H1 (cell line): Measurements from ENCODE around the gene SH2D5. TPM values are rescaled to one million over a fixed set of nuclear protein-coding genes. Genes with fewer than 3 reads are reported as not detected.

ENCODE experiments used
- CTCF ChIA-PET: fragments of 300-600 bp; sonication (Branson Sonifier 250); formaldehyde crosslinking; loops from one replicate; lab custom pipeline; 2021; ENCODE audit not compliant: partially characterized antibody; lab: Charles Lee
- POLR2A ChIA-PET: fragments of 300-600 bp; sonication (Branson Sonifier 250); formaldehyde crosslinking; loops from one replicate; lab custom pipeline; 2021; ENCODE audit warnings: inconsistent platforms; ENCODE audit not compliant: partially characterized antibody; lab: Charles Lee
- DNase-seq, 2 experiments: peaks; one replicate each; pipeline versions ENCODE4 v3.0.0 to v3.0.0-alpha.2; 2010 to 2022; ENCODE audit warnings: low spot score in 2 of 2, low read depth in 1 of 2, mixed read lengths in 1 of 2
- FAIRE-seq: peaks from 2 replicates; lab custom pipeline; 2011; peaks lifted over from hg19 to GRCh38; lab: Jason Lieb, UNC
- H2AFZ ChIP-seq: 2 replicates; pipeline ENCODE4 v1.8.1; 2012; ENCODE audit warnings: low read length, inconsistent platforms
- H2AK5ac ChIP-seq: 2 replicates; pipeline ENCODE4 v1.6.1; 2013; ENCODE audit warnings: low read depth, low read length
- H2BK120ac ChIP-seq: replicated peaks from 2 replicates; pipeline ENCODE3; 2013; ENCODE audit warnings: low read depth, low read length, inconsistent platforms
- H2BK12ac ChIP-seq: 2 replicates; pipeline ENCODE4 v1.6.1; 2013; ENCODE audit warnings: low read depth, low read length
- H2BK15ac ChIP-seq: 2 replicates; pipeline ENCODE4 v1.6.1; 2013; ENCODE audit warnings: low read length
- H2BK20ac ChIP-seq: 2 replicates; pipeline ENCODE4 v1.6.1; 2013; ENCODE audit warnings: low read length
- H2BK5ac ChIP-seq: 2 replicates; pipeline ENCODE4 v1.6.1; 2013; ENCODE audit warnings: low read depth, low read length
- H3K14ac ChIP-seq: 2 replicates; pipeline ENCODE4 v1.6.1; 2013; ENCODE audit warnings: inconsistent platforms; ENCODE audit not compliant: insufficient read length
- H3K18ac ChIP-seq: 2 replicates; pipeline ENCODE4 v1.6.1; 2013; ENCODE audit warnings: low read length; ENCODE audit errors: extremely low read depth
- H3K23ac ChIP-seq: 2 replicates; pipeline ENCODE4 v1.6.1; 2013; ENCODE audit warnings: inconsistent platforms; ENCODE audit not compliant: insufficient read length
- H3K23me2 ChIP-seq: 2 replicates; pipeline ENCODE4 v1.6.1; 2013; ENCODE audit warnings: low read depth, low read length
- H3K27ac ChIP-seq: 2 replicates; pipeline ENCODE4 v1.6.1; 2011; ENCODE audit warnings: low read depth, low read length, inconsistent platforms
- H3K27me3 ChIP-seq, 4 experiments: replicated peaks in 1 of 4; 1 replicate in 1 of 4; 2 replicates in 3 of 4; pipeline versions ENCODE4 v1.6.1 to v1.8.1; 2011 to 2013; ENCODE audit warnings: low read length in 3 of 4, mild to moderate bottlenecking in 3 of 4, inconsistent platforms in 2 of 4, mixed read lengths in 2 of 4, moderate library complexity in 1 of 4; ENCODE audit not compliant: control insufficient read depth in 3 of 4, insufficient read depth in 3 of 4; ENCODE audit errors: extremely low read depth in 1 of 4
- H3K36me3 ChIP-seq, 4 experiments: 2 replicates each; pipeline versions ENCODE4 v1.6.1 to v1.8.1; 2011 to 2013; ENCODE audit warnings: mild to moderate bottlenecking in 4 of 4, low read length in 3 of 4, moderate library complexity in 2 of 4, control low read depth in 1 of 4, inconsistent platforms in 1 of 4; ENCODE audit not compliant: insufficient read depth in 4 of 4, control insufficient read depth in 2 of 4
- H3K4ac ChIP-seq: replicated peaks from 2 replicates; pipeline ENCODE3; 2013; ENCODE audit warnings: low read length, low read depth, mixed read lengths, inconsistent platforms; ENCODE audit not compliant: insufficient read length
- H3K4me1 ChIP-seq, 4 experiments: replicated peaks in 1 of 4; 1 replicate in 1 of 4; 2 replicates in 3 of 4; pipeline versions ENCODE4 v1.6.1 to v1.8.1; 2011 to 2013; ENCODE audit warnings: low read length in 3 of 4, inconsistent platforms in 2 of 4, mixed read lengths in 1 of 4; ENCODE audit not compliant: insufficient read depth in 4 of 4, control insufficient read depth in 3 of 4
- H3K4me2 ChIP-seq, 2 experiments: 2 replicates each; pipeline versions ENCODE4 v1.6.1 to v1.8.1; 2011 to 2013; ENCODE audit warnings: low read depth in 2 of 2, low read length in 2 of 2, control low read depth in 1 of 2, inconsistent platforms in 1 of 2, mild to moderate bottlenecking in 1 of 2; ENCODE audit not compliant: insufficient read depth in 1 of 2
- H3K4me3 ChIP-seq, 4 experiments: fragments of 200-600, 300-600 bp in 1 of 4; sonication (generic), shearing (Covaris generic), sonication (Bioruptor Twin) in 1 of 4; 2 replicates each; pipeline versions ENCODE4 v1.5.1 to v1.8.1; 2011 to 2016; ENCODE audit warnings: low read length in 4 of 4, low read depth in 3 of 4, control low read depth in 2 of 4, inconsistent platforms in 2 of 4, mild to moderate bottlenecking in 2 of 4, mixed read lengths in 1 of 4, moderate library complexity in 1 of 4; ENCODE audit not compliant: insufficient read depth in 2 of 4; ENCODE audit errors: extremely low read depth in 1 of 4
- H3K56ac ChIP-seq: replicated peaks from 2 replicates; pipeline ENCODE3; 2013; ENCODE audit warnings: low read depth, mild to moderate bottlenecking, mixed read lengths, low read length, inconsistent platforms; ENCODE audit not compliant: insufficient read length
- H3K79me1 ChIP-seq: 2 replicates; pipeline ENCODE4 v1.6.1; 2013; ENCODE audit warnings: low read depth, low read length, control low read depth
- H3K79me2 ChIP-seq, 2 experiments: 2 replicates each; pipeline versions ENCODE4 v1.6.1 to v1.8.1; 2012 to 2013; ENCODE audit warnings: low read length in 2 of 2, mild to moderate bottlenecking in 2 of 2, inconsistent platforms in 1 of 2; ENCODE audit not compliant: insufficient read depth in 2 of 2, control insufficient read depth in 1 of 2
- H3K9ac ChIP-seq, 4 experiments: replicated peaks in 1 of 4; 1 replicate in 1 of 4; 2 replicates in 3 of 4; pipeline versions ENCODE4 v1.6.1 to v1.8.1; 2011 to 2013; ENCODE audit warnings: low read depth in 3 of 4, low read length in 3 of 4, control low read depth in 2 of 4, mild to moderate bottlenecking in 2 of 4, moderate library complexity in 2 of 4, inconsistent platforms in 1 of 4; ENCODE audit errors: extremely low read depth in 1 of 4
- H3K9me3 ChIP-seq, 2 experiments: 2 replicates each; pipeline versions ENCODE4 v1.6.1 to v1.8.1; 2012 to 2013; ENCODE audit warnings: mild to moderate bottlenecking in 2 of 2, moderate library complexity in 2 of 2, control low read depth in 1 of 2, inconsistent platforms in 1 of 2, low read depth in 1 of 2, low read length in 1 of 2, mixed read lengths in 1 of 2; ENCODE audit not compliant: insufficient read depth in 2 of 2
- H4K20me1 ChIP-seq, 2 experiments: replicated peaks in 1 of 2; 2 replicates each; pipeline versions ENCODE3 to v1.8.1; 2011 to 2013; ENCODE audit warnings: inconsistent platforms in 2 of 2, low read length in 2 of 2, mild to moderate bottlenecking in 1 of 2; ENCODE audit not compliant: insufficient read depth in 2 of 2, control insufficient read depth in 1 of 2
- H4K5ac ChIP-seq: 2 replicates; pipeline ENCODE4 v1.6.1; 2013; ENCODE audit warnings: low read length, low read depth, mixed read lengths, inconsistent platforms; ENCODE audit not compliant: insufficient read length
- H4K8ac ChIP-seq: 2 replicates; pipeline ENCODE4 v1.8.0; 2013; ENCODE audit warnings: mild to moderate bottlenecking, moderate library complexity, low read length, inconsistent platforms; ENCODE audit not compliant: insufficient read depth; ENCODE audit errors: extremely low read depth
- H4K91ac ChIP-seq: replicated peaks from 2 replicates; pipeline ENCODE3; 2013; ENCODE audit warnings: low read length, mixed read lengths, inconsistent platforms; ENCODE audit not compliant: insufficient read length
- ASH2L ChIP-seq: fragments of 200-600, 300-600 bp; sonication (generic); IDR thresholded peaks from one replicate; pipeline ENCODE4 v1.7.1; 2017; ENCODE audit warnings: low read length
- WGBS, 2 experiments: shearing (Covaris generic) in 1 of 2; methylation state at CpG; one replicate each; pipeline versions ENCODE4 v1.1.6 to v1.1.7; 2013 to 2015; ENCODE audit warnings: low lambda C conversion rate in 2 of 2, mixed read lengths in 2 of 2, inconsistent platforms in 1 of 2, low coverage in 1 of 2, missing lambda C conversion rate in 1 of 2; ENCODE audit not compliant: insufficient replicate concordance in 2 of 2, insufficient coverage in 1 of 2, insufficient read length in 1 of 2; ENCODE audit errors: extremely low coverage in 1 of 2, missing lambda C conversion rate in 1 of 2; 5-methylcytosine and 5-hydroxymethylcytosine counted together
- polyA plus RNA-seq, 7 experiments: library from polyadenylated mRNA; depleted of rRNA in 3 of 7; stranded (reverse) in 5 of 7; unstranded in 2 of 7; fragments of >200 nt in 5 of 7; fragments of 200-250 nt in 2 of 7; gene quantifications; 1 replicate in 5 of 7; 2 replicates in 1 of 7; 4 replicates in 1 of 7; pipeline versions ENCODE4 v1.2.1 to v1.2.3, GENCODE V29; 2011 to 2013; ENCODE audit warnings: missing spikeins in 2 of 7, mixed read lengths in 2 of 7
- total RNA-seq: library from RNA; stranded (reverse); fragmentation: NEBNext Ultra II Directional; extraction: Animal tissue kit (Norgen Biotek cat#: 25700); gene quantifications from 2 replicates; pipeline ENCODE4 v1.2.1, GENCODE V29; 2021
- TF ChIP-seq, protein P1 (sequence below): IDR thresholded peaks from 2 replicates; pipeline ENCODE4 v1.6.1; 2012; ENCODE audit warnings: inconsistent platforms

The SH2D5 gene
- total and polyA plus RNA-seq, 2 of the 8 experiments (the other 6 are each of a cell fraction or from before 2014, with no cell fraction given): 13.2 to 18.4 TPM

DNA sequence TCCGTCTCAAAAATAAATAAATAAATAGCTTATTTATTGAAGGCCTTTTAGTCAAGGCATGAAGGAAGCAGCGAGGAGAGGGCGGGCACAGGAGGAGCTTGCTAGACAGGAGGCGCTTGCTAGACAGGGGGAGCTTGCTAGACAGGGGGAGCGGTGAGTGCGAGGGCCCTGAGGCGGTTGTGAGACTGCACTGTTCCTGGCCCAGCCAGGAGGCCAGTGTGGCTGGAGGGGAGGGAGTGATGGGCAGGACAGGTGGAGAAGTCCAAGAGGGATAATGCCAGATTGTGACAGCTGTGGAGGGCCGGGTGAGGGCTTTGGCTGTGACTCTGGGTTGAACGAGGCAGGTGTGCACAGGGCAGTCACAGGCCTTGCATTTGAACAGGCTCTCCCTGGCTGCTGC is 32.9 kb downstream of the SH2D5 start:
- H2AFZ ChIP-seq: no peak overlapping the region
- H4K8ac ChIP-seq: no peak overlapping the region
- peaks cover 12% of the 10 kb centered on the region; the same call in 1 of the 2 replicates for H3K23me2 ChIP-seq
- H3K18ac ChIP-seq: no peak overlapping the region
- CTCF ChIA-PET: interaction anchor here (0.6 to 5.1 kb wide), 5 partner anchors 8 to 206 kb away, joined by 3 to 82 read pairs (median 4); partner anchors contain the start of gene KIF17
- no peaks in the 10 kb centered on the region for H3K79me1 ChIP-seq
- H3K4me1 ChIP-seq: peaks cover 0 to 6% (median 4%) of the 10 kb centered on the region in 4 experiments; a peak in 3 of 7 replicates
- H2BK5ac ChIP-seq: no peak overlapping the region
- H3K27ac ChIP-seq: no peak overlapping the region
- 80% methylated on average over 9 of the region's 9 CpGs; no CpG with 5 or more reads in 1 of the 2 experiments for WGBS, 2 experiments
- no peaks in the 10 kb centered on the region for H3K79me2 ChIP-seq
- H2AK5ac ChIP-seq: no peak overlapping the region
- H3K9ac ChIP-seq: no peak overlapping the region
- H3K23ac ChIP-seq: no peak overlapping the region
- no peaks in the 10 kb centered on the region; a peak in 1 of 8 replicates for H3K36me3 ChIP-seq
- no peak overlapping the region for H2BK120ac ChIP-seq
- no peak overlapping the region for H2BK12ac ChIP-seq
- H3K14ac ChIP-seq: no peak overlapping the region
- no peaks in the 10 kb centered on the region; a peak in 1 of 7 replicates for H3K27me3 ChIP-seq
- H3K9me3 ChIP-seq: no peaks in the 10 kb centered on the region
- no peak for DNase-seq
- TF ChIP-seq, protein P1, sequence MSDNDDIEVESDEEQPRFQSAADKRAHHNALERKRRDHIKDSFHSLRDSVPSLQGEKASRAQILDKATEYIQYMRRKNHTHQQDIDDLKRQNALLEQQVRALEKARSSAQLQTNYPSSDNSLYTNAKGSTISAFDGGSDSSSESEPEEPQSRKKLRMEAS: no peak
- no peak for TF ChIP-seq ASH2L
- TF ChIP-seq, all 59 proteins: peak for 0
- FAIRE-seq: no peak
- Histone ChIP-seq H3K4ac (no peak overlapping the region), H3K56ac (no peak overlapping the region), H4K20me1 (peaks cover 2 to 12% of the 10 kb centered on the region in 2 experiments), H3K4me2 (no peak overlapping the region), H3K4me3 (no peak overlapping the region), H4K5ac (no peak overlapping the region), H4K91ac (no peak overlapping the region), H2BK20ac (no peak overlapping the region), H2BK15ac (no peak overlapping the region)
- POLR2A ChIA-PET: interaction anchor here (1.2 kb wide), 1 partner anchor 17 kb away, joined by 3 read pairs; no protein-coding TSS in a partner anchor
